ENCODE measurements around the gene ETFB.

DNA sequence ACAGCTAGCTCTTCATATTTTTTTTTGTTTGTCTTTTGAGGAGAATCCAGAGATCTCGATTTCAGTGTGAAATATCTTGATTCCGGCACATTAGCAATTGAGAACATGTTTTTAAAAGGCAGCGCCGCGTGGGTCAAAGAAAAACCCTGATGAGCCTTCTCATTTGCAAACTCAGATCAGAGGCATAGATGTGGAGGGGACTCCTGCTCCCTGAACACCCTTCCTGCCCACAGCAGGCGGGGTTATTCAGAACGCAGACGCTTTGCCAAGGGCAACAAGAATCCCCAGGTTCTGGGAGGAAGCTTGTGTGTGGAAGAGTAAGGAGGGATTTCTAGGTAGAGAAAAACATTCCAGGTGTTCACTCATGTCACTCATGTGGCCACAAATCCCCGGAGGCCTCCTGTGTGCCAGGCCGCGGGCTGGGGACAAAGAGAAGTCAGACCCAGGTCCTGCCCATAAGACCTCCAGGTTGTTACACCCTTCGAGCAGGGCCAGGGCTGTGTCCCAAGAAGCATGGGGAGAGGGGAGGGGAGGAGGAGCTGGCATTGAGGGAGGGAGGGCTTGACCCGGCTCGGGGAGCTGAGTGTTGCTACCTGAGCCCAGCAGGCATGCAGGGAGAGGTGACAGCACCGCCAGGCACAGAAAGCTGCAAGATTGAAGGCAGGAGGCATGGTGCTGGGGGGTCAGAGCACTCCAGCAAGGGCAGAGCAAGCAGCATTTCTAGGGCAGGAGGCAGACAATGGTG, 70.6 kb downstream of the ETFB start:
- TF ChIP-seq, protein P1, sequence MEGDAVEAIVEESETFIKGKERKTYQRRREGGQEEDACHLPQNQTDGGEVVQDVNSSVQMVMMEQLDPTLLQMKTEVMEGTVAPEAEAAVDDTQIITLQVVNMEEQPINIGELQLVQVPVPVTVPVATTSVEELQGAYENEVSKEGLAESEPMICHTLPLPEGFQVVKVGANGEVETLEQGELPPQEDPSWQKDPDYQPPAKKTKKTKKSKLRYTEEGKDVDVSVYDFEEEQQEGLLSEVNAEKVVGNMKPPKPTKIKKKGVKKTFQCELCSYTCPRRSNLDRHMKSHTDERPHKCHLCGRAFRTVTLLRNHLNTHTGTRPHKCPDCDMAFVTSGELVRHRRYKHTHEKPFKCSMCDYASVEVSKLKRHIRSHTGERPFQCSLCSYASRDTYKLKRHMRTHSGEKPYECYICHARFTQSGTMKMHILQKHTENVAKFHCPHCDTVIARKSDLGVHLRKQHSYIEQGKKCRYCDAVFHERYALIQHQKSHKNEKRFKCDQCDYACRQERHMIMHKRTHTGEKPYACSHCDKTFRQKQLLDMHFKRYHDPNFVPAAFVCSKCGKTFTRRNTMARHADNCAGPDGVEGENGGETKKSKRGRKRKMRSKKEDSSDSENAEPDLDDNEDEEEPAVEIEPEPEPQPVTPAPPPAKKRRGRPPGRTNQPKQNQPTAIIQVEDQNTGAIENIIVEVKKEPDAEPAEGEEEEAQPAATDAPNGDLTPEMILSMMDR (IDR thresholded peaks at IDR 0.05; ENCODE audit: low read depth, low read length), result no peak
- no peak for TF ChIP-seq POLR2A (IDR thresholded peaks at IDR 0.05; ENCODE audit: extremely low read depth, insufficient read length)
